ENCODE measurements around the gene DDX60.

DNA sequence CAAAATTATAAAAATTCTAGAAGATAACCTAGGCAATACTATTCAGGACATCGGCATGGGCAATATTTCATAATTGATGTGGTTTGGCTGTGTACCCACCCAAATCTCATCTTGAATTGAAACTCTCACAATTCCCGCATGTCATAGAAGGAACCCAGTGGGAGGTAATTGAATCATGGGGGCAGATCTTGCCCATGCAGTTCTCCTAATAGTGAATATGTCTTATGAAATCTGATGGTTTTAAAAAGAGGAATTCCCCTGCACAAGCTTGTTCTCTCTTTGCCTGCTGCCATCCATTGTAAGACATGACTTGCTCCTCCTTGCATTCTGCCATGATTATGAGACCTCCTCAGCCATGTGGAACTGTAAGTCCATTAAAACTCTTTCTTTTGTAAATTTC is 77.7 kb downstream of the DDX60 start:
- TF ChIP-seq, protein P1, sequence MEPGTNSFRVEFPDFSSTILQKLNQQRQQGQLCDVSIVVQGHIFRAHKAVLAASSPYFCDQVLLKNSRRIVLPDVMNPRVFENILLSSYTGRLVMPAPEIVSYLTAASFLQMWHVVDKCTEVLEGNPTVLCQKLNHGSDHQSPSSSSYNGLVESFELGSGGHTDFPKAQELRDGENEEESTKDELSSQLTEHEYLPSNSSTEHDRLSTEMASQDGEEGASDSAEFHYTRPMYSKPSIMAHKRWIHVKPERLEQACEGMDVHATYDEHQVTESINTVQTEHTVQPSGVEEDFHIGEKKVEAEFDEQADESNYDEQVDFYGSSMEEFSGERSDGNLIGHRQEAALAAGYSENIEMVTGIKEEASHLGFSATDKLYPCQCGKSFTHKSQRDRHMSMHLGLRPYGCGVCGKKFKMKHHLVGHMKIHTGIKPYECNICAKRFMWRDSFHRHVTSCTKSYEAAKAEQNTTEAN (CRISPR knock-in tag; IDR thresholded peaks at IDR 0.05): no peak
- TF ChIP-seq E2F4 (CRISPR knock-in tag; IDR thresholded peaks at IDR 0.05; ENCODE audit: borderline replicate concordance, low read depth) (no peak), CTCF (IDR thresholded peaks at IDR 0.05) (no peak), ZNF121 (CRISPR knock-in tag; IDR thresholded peaks at IDR 0.05) (no peak), MAX (CRISPR knock-in tag; IDR thresholded peaks at IDR 0.05) (no peak), PRRX2 (CRISPR knock-in tag; IDR thresholded peaks at IDR 0.05) (no peak), ZNF263 (CRISPR knock-in tag; IDR thresholded peaks at IDR 0.05; ENCODE audit: low read depth) (no peak), ATF3 (CRISPR knock-in tag; conservative IDR thresholded peaks at IDR 0.05) (no peak), ATF1 (CRISPR knock-in tag; IDR thresholded peaks at IDR 0.05) (no peak)
